CD4-positive, CD25-positive, alpha-beta regulatory T cell (primary cell): ENCODE measurements around the gene SH2D1B. TPM values are rescaled to one million over a fixed set of nuclear protein-coding genes. Genes with fewer than 3 reads are reported as not detected.

Experiments used
- ATAC-seq, 2 donors: fragments of 150-1000 bp; cut with Tn5 transposase; one replicate each; pipeline ENCODE4 v1.10.0; 2021; ENCODE audit warnings: low read depth in 2 of 2, moderate number of reproducible peaks in 2 of 2, moderate library complexity in 1 of 2
- DNase-seq, 3 donors: peaks; one replicate each; pipeline versions ENCODE4 v3.0.0 to v3.0.0-alpha.2; 2012 to 2022; ENCODE audit warnings: mixed read lengths in 1 of 3
- H3K27ac ChIP-seq: one replicate; pipeline ENCODE4 v1.7.0; 2013; ENCODE audit warnings: mild to moderate bottlenecking, low read length; ENCODE audit not compliant: insufficient read depth, poor library complexity, severe bottlenecking
- H3K27me3 ChIP-seq: one replicate; pipeline ENCODE4 v1.7.0; 2013; ENCODE audit warnings: low read length; ENCODE audit not compliant: control insufficient read depth, insufficient read depth
- H3K36me3 ChIP-seq: one replicate; pipeline ENCODE4 v1.7.0; 2013; ENCODE audit warnings: mild to moderate bottlenecking, low read length, moderate library complexity; ENCODE audit not compliant: control insufficient read depth, insufficient read depth
- H3K4me1 ChIP-seq: 2 replicates; pipeline ENCODE4 v1.7.0; 2013; ENCODE audit warnings: mild to moderate bottlenecking, low read length; ENCODE audit not compliant: insufficient read depth, control insufficient read depth, poor library complexity, severe bottlenecking
- H3K4me3 ChIP-seq: one replicate; pipeline ENCODE4 v1.7.0; 2013; ENCODE audit warnings: low read depth, mild to moderate bottlenecking, low read length, moderate library complexity
- H3K9me3 ChIP-seq, 2 experiments: 1 replicate in 1 of 2; 2 replicates in 1 of 2; pipeline ENCODE4 v1.7.0; 2013; ENCODE audit warnings: low read length in 2 of 2, mild to moderate bottlenecking in 1 of 2, moderate library complexity in 1 of 2; ENCODE audit not compliant: control insufficient read depth in 2 of 2
- H3K27ac Mint-ChIP-seq, 3 donors: one replicate each; pipeline ENCODE4 v1.8.0; 2020 to 2022; ENCODE audit warnings: mild to moderate bottlenecking in 3 of 3, mixed read lengths in 3 of 3, moderate library complexity in 2 of 3
- H3K27me3 Mint-ChIP-seq: one replicate; pipeline ENCODE4 v1.8.0; 2022; ENCODE audit warnings: mild to moderate bottlenecking, mixed read lengths
- H3K36me3 Mint-ChIP-seq: one replicate; pipeline ENCODE4 v1.8.0; 2020; ENCODE audit warnings: mixed read lengths
- H3K4me1 Mint-ChIP-seq, 4 donors: one replicate each; pipeline ENCODE4 v1.8.0; 2020 to 2022; ENCODE audit warnings: mixed read lengths in 4 of 4, mild to moderate bottlenecking in 1 of 4
- H3K4me3 Mint-ChIP-seq, 4 donors: one replicate each; pipeline ENCODE4 v1.8.0; 2020 to 2022; ENCODE audit warnings: mild to moderate bottlenecking in 4 of 4, mixed read lengths in 4 of 4, moderate library complexity in 3 of 4
- H3K9me3 Mint-ChIP-seq, 7 donors: one replicate each; pipeline ENCODE4 v1.8.0; 2020 to 2022; ENCODE audit warnings: mixed read lengths in 7 of 7, mild to moderate bottlenecking in 3 of 7, moderate library complexity in 2 of 7
- polyA plus RNA-seq, 4 donors: library from polyadenylated mRNA; unstranded; fragments of 300-500 nt; fragmentation: Illumina TruSeq; gene quantifications; one replicate each; pipeline ENCODE4 v1.2.3, GENCODE V29; 2021
- total RNA-seq: library from RNA; stranded (reverse); gene quantifications from one replicate; pipeline ENCODE4 v1.2.3, GENCODE V29; 2022

SH2D1B gene
- total and polyA plus RNA-seq, 5 donors from 2014 or later = 0.12 to 0.37 (median 0.19) TPM; not detected in 2

DNA sequence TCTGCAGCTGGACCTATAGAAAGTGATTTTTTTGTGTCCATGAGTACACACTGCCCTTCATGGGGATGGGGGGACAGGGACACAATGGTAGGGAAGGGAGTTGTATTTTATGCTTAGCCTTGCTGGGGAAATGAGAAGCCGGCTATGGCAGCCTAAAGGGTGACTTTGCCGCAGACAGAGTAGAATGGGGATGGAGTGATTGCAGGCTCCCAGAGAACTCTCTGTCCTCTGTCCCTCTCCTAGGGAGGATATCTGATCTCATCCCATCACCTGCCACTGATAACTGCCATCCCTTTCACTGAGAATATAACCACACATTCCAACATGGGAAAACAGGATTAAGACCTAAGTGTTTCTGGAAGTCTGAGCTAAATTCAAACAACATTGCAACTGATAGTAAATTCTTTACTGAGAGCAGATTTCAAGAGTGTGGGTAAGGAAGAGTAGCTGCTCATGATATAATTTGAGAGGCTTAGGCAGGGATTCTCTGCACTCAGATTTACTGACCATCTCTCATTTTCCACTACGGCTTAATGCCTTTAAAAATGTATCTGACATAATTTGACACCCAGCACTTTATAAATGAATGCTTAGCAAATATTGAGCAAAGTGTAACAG lies 13.9 kb downstream of the SH2D1B start:
- peaks cover 4% of the 10 kb centered on the region for H3K27me3 Mint-ChIP-seq
- no peaks in the 10 kb centered on the region for H3K36me3 ChIP-seq
- no peaks in the 10 kb centered on the region for H3K4me1 ChIP-seq

GRCh38 chr1:162397039-162397448 lies 14.9 kb downstream of the SH2D1B start:
- Mint-ChIP-seq H3K4me1 (peaks cover 0 to 3% (median 0%) of the 10 kb centered on the region in 4 donors), H3K27me3 (peaks cover 8% of the 10 kb centered on the region), H3K27ac (no peak overlapping the region), H3K4me3 (no peak overlapping the region), H3K9me3 (peaks cover 0 to 2% (median 0%) of the 10 kb centered on the region in 7 donors), H3K36me3 (no peaks in the 10 kb centered on the region)
- Histone ChIP-seq H3K4me1 (no peaks in the 10 kb centered on the region), H3K4me3 (no peak overlapping the region), H3K9me3 (no peaks in the 10 kb centered on the region), H3K27me3 (peaks cover 5% of the 10 kb centered on the region), H3K27ac (no peak overlapping the region), H3K36me3 (no peaks in the 10 kb centered on the region)
- ATAC-seq = no peak
- no peak for DNase-seq

More for the DNA sequence above, 13.9 kb downstream of the SH2D1B start:
- peaks cover 5% of the 10 kb centered on the region for H3K27me3 ChIP-seq
- H3K27ac ChIP-seq = no peak overlapping the region
- H3K9me3 Mint-ChIP-seq = peaks cover 0 to 2% (median 0%) of the 10 kb centered on the region in 7 donors
- H3K4me3 ChIP-seq = no peak overlapping the region
- ATAC-seq = no peak
- H3K27ac Mint-ChIP-seq = no peak overlapping the region
- H3K9me3 ChIP-seq = no peaks in the 10 kb centered on the region
- H3K4me3 Mint-ChIP-seq = no peak overlapping the region
- no peaks in the 10 kb centered on the region for H3K36me3 Mint-ChIP-seq
- H3K4me1 Mint-ChIP-seq = no peaks in the 10 kb centered on the region
- no peak for DNase-seq

- Histone ChIP-seq H3K9me3 (no peaks in the 10 kb centered on the region), H3K4me1 (no peaks in the 10 kb centered on the region), H3K36me3 (no peaks in the 10 kb centered on the region), H3K27ac (no peak overlapping the region), H3K27me3 (peaks cover 5% of the 10 kb centered on the region), H3K4me3 (no peak overlapping the region)
- Mint-ChIP-seq H3K36me3 (no peaks in the 10 kb centered on the region), H3K27ac (no peak overlapping the region), H3K27me3 (peaks cover 9% of the 10 kb centered on the region), H3K4me1 (peaks cover 0 to 5% (median 0%) of the 10 kb centered on the region in 4 donors), H3K4me3 (no peak overlapping the region), H3K9me3 (peaks cover 0 to 2% (median 0%) of the 10 kb centered on the region in 7 donors)
- ATAC-seq = no peak
- no peak for DNase-seq
Observed at GRCh38 chr1:162396201-162396906, 15.6 kb downstream of the SH2D1B start.

GRCh38 chr1:162391790-162392563 lies 20.0 kb downstream of the SH2D1B start:
- peaks cover 3% of the 10 kb centered on the region for H3K27me3 ChIP-seq
- no peaks in the 10 kb centered on the region for H3K9me3 ChIP-seq
- Mint-ChIP-seq H3K4me3 (no peak overlapping the region), H3K27me3 (peaks cover 11% of the 10 kb centered on the region), H3K4me1 (peaks cover 0 to 5% (median 0%) of the 10 kb centered on the region in 4 donors), H3K36me3 (no peaks in the 10 kb centered on the region), H3K27ac (no peak overlapping the region), H3K9me3 (no peaks in the 10 kb centered on the region)
- H3K4me3 ChIP-seq = no peak overlapping the region
- DNase-seq = peak in 2 of 3 donors; percentile 5 to 37
- no peak for ATAC-seq
- no peaks in the 10 kb centered on the region for H3K36me3 ChIP-seq
- H3K4me1 ChIP-seq = no peaks in the 10 kb centered on the region
- H3K27ac ChIP-seq = no peak overlapping the region

DNA sequence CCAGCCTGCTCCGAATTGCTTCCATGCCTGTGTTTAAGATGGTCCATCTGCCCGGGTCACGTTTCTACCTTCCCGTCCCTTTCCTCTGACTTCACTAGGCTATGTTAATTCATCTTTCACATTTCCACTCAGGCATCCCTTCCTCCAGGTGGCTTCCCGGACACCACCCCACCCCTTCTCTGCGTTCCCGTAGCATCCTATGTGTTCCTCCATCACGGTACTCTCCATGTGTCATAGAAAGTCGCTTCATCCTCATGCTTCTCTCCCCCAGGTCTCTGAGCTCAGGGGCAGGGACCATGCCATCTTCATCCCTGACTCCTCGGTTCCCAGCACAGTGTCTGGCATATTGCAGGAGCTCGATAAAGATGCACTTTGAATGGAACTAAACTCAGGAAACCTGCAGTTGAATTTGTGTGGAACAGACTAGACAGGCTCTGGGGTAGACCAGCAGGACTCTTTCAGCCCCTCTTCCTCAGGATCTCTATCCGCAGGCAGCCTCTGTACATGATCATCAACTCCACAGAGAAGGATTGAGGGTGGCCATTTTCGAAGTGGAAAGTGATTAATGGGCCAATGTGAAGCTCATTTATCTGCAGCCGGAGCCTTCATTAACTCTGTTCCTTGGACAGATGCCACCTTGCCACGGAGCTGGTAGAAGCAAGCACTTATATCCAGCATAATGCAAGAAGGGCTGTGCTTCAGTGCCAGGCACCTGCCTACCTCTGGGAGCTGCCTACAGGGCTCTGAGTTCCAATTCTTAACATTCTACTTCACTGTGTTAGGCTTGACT lies 21.3 kb downstream of the SH2D1B start:
- peaks cover 0 to 5% (median 0%) of the 10 kb centered on the region in 4 donors for H3K4me1 Mint-ChIP-seq
- H3K9me3 Mint-ChIP-seq = no peaks in the 10 kb centered on the region
- no peak overlapping the region for H3K4me3 ChIP-seq
- peaks cover 11% of the 10 kb centered on the region for H3K27me3 Mint-ChIP-seq
- no peaks in the 10 kb centered on the region for H3K27me3 ChIP-seq
- no peaks in the 10 kb centered on the region for H3K4me1 ChIP-seq
- H3K4me3 Mint-ChIP-seq = no peak overlapping the region
- H3K27ac ChIP-seq = no peak overlapping the region
- no peaks in the 10 kb centered on the region for H3K36me3 Mint-ChIP-seq
- no peak overlapping the region for H3K27ac Mint-ChIP-seq
- no peaks in the 10 kb centered on the region for H3K9me3 ChIP-seq
- H3K36me3 ChIP-seq = no peaks in the 10 kb centered on the region
- no peak for ATAC-seq
- no peak for DNase-seq

- DNase-seq = no peak
Observed at GRCh38 chr1:162389971-162390370, 22.0 kb downstream of the SH2D1B start.

More at GRCh38 chr1:162389971-162390370, 22.0 kb downstream of the SH2D1B start:
- no peak overlapping the region for H3K27ac ChIP-seq
- Mint-ChIP-seq H3K4me3 (no peak overlapping the region), H3K27ac (no peak overlapping the region), H3K27me3 (peaks cover 11% of the 10 kb centered on the region), H3K9me3 (no peaks in the 10 kb centered on the region), H3K36me3 (no peaks in the 10 kb centered on the region), H3K4me1 (peaks cover 0 to 5% (median 0%) of the 10 kb centered on the region in 4 donors)
- H3K4me3 ChIP-seq = no peak overlapping the region
- H3K9me3 ChIP-seq = no peaks in the 10 kb centered on the region
- no peaks in the 10 kb centered on the region for H3K27me3 ChIP-seq
- no peak for ATAC-seq
- no peaks in the 10 kb centered on the region for H3K36me3 ChIP-seq
- H3K4me1 ChIP-seq = no peaks in the 10 kb centered on the region
